HG03108 (cell line): ENCODE results near the gene ABHD15.

Experiments used
- ATAC-seq: cut with Tn5 transposase; IDR thresholded peaks from one replicate; pipeline ENCODE4 v1.9.1; 2021; ENCODE audit warnings: moderate library complexity; ENCODE audit not compliant: unreplicated experiment

The ABHD15 gene

DNA sequence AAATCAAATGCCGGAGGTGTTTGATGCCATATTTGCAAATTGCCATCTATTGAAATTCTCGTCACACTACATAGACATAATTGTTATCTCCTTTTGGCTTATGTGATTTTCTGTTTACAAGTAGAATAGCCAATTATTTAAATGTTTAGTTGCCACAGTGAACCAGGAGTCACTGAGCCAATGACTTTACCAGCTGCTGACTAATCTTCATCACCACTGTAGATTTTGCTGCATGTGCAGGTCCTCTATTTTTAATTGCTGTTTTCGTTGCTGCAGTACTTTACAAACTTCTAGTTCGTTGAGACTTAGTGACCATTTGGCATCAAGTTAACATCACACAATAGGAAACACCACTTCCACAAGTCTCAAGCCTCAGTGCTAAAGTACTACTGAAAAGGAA is 22.8 kb downstream of the ABHD15 start:
- no peak for ATAC-seq

DNA sequence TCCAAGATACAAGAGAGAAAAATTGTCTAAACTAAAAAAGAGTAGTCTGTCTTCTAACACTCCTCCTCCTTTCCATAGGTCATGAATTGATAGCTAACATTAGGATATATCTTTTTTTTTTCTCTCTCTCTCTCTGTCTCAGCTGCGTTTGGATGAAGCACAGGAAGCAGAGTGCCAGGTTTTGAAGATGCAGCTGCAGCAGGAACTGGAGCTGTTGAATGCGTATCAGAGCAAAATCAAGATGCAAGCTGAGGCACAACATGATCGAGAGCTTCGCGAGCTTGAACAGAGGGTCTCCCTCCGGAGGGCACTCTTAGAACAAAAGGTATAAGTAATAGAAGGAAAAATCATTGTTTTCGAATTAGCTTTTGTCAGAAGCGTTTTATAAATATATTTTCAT is 32.9 kb downstream of the ABHD15 start:
- ATAC-seq = no peak

DNA sequence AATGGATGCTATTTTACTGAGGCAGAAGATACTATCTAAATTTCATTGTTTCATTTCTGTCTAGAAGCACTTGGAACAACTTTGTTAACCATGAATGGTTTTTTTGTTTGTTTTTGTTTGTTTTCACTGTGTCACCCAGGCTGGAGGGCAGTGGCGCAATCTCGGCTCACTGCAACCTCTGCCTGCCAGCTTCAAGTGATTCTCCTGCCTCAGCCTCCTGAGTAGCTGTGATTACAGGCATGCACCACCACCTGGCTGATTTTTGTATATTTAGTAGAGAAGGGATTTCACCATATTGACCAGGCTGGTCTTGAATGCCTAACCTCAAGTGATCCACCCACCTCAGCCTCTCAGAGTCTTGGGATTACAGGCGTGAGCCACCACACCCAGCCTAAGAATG is 40.5 kb downstream of the ABHD15 start:
- ATAC-seq = no peak

DNA sequence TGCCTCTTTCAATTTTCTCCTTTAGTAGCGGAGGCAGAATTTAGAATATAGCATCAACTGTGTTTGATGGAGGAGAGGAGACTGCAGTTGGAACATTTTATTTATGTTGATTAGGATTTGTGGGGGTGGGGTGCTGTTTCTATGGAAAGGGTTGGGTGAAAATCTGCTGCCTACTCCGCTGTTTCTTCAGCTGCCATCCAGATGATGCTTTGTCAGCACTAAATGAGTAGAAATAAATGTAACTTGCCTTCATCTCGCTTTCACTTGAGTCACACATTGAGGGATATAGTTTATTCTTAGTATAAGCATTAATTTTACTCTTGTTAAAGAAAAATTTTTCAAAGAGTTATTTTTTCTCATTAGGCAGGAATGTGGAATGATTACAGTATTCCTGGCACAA is 42.1 kb downstream of the ABHD15 start:
- no peak for ATAC-seq

DNA sequence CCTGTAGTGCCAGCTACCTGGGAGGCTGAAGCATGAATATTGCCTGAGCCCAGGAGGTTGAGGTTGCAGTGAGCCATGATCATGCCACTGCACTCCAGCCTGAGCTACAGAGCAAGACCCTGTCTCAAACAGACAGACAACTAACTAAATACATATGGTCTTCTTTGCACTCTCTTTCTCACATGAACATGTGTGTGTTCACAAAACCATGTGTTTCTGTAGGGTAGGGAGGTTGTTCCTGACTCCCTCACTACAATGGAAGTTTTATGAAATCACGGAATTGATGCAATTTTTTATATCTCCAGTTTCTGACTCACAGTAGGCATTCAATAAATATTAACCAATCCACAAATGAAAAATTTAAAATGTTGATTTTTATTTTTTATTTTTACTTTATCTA is 48.5 kb downstream of the ABHD15 start:
- ATAC-seq = no peak

DNA sequence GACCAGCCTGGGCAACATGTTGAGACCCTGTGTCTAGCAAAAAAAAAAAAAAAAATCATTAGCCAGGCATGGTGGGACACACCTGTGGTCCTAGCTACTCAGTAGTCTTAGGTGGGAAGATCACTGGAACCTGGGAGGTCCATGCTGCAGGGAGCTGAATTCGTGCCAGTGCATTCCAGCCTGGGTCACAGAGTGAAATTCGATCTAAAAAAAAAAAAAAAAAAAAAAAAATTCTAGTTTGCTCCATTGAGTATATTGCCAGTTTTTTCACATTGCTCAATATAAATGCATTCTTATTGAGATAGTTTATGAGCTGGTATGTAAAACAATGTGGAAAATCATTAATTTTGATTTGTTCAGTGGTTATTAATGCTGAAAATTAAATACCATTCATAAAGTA is 52.0 kb downstream of the ABHD15 start:
- ATAC-seq = no peak

DNA sequence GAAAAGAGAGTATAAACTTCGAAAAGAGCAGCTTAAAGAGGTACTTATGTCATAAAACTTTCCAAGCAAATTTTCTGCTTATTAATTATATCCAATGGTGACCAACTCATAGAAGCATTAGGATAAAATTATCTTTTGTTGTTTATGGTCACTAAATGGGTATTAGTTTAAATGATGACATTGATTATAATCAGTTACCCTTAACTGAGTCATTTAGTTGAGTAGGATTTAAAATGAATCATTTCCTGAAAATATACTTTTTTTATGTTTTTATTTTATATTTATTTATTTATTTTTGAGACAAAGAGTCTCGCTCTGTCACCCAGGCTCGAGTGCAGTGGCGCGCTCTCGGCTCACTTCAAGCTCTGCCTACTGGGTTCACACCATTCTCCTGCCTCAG is 55.9 kb downstream of the ABHD15 start:
- ATAC-seq = no peak
